ENCODE data around the gene KCP. TPM values are rescaled to one million over a fixed set of nuclear protein-coding genes. Genes with fewer than 3 reads are reported as not detected.

KCP gene
- total RNA-seq, 1 experiment from 2014 or later: 5.3 TPM

GRCh38 chr7:128849804-128850490 lies 60.6 kb downstream of the KCP start:
- Histone ChIP-seq H3K27me3 (ENCODE audit: insufficient read depth, low read length) (no peaks in the 10 kb centered on the region), H3K9me3 (ENCODE audit: control insufficient read depth, low read depth, low read length) (no peaks in the 10 kb centered on the region), H3K4me1 (ENCODE audit: insufficient read depth, low read length) (no peaks in the 10 kb centered on the region), H2BK20ac (ENCODE audit: low read depth, low read length, poor library complexity, severe bottlenecking) (no peak overlapping the region), H2BK5ac (ENCODE audit: insufficient read length, low read length) (no peak overlapping the region), H4K20me1 (ENCODE audit: control insufficient read depth, insufficient read depth, insufficient read length) (no peaks in the 10 kb centered on the region), H3K9ac (ENCODE audit: extremely low read depth, insufficient read length, low read length) (no peak overlapping the region), H3K56ac (ENCODE audit: insufficient read length, low read depth, low read length) (no peak overlapping the region), H3K27ac (ENCODE audit: insufficient read length, low read depth, low read length) (no peak overlapping the region), H3K79me1 (ENCODE audit: insufficient read depth, low read depth, low read length, poor library complexity, severe bottlenecking) (no peaks in the 10 kb centered on the region), H3K14ac (ENCODE audit: insufficient read depth, low read length) (no peak overlapping the region), H3T11ph (ENCODE audit: low read length) (no peak overlapping the region), H3K23me2 (ENCODE audit: insufficient read length, low read depth, low read length, poor library complexity, severe bottlenecking) (no peaks in the 10 kb centered on the region), H2BK15ac (ENCODE audit: low read depth, low read length) (no peak overlapping the region), H3K23ac (ENCODE audit: insufficient read length, low read depth, low read length) (no peak overlapping the region), H2BK12ac (ENCODE audit: insufficient read length, low read depth, low read length) (no peak overlapping the region), H3K4me2 (ENCODE audit: insufficient read depth, insufficient read length, low read length) (no peak overlapping the region), H3K4ac (ENCODE audit: low read depth, low read length) (no peak overlapping the region), H4K91ac (ENCODE audit: insufficient read length, low read depth, low read length) (no peak overlapping the region), H4K5ac (ENCODE audit: insufficient read length, low read depth, low read length) (no peak overlapping the region), H3K18ac (ENCODE audit: insufficient read length, low read depth, low read length) (no peak overlapping the region), H2AFZ (ENCODE audit: low read length) (no peak overlapping the region), H2BK120ac (ENCODE audit: low read depth, low read length, poor library complexity, severe bottlenecking) (no peak overlapping the region), H4K8ac (replicated peaks; ENCODE audit: insufficient read length, low read depth, low read length) (no peak overlapping the region), H2AK5ac (ENCODE audit: insufficient read length, low read length) (no peak overlapping the region), H3K79me2 (ENCODE audit: insufficient read depth, low read length) (no peaks in the 10 kb centered on the region)
- Mint-ChIP-seq H3K27ac (no peak overlapping the region; a peak in 1 of 7 replicates), H3K4me3 (no peak overlapping the region), H3K36me3 (ENCODE audit: insufficient read depth in 1 of 3, low read depth in 3 of 3) (peaks cover 0 to 7% (median 0%) of the 10 kb centered on the region in 3 experiments; a peak in 1 of 7 replicates), H3K4me1 (no peaks in the 10 kb centered on the region), H3K9me3 (no peaks in the 10 kb centered on the region), H3K27me3 (ENCODE audit: low read depth) (no peaks in the 10 kb centered on the region)
- TF ChIP-seq, protein P1, sequence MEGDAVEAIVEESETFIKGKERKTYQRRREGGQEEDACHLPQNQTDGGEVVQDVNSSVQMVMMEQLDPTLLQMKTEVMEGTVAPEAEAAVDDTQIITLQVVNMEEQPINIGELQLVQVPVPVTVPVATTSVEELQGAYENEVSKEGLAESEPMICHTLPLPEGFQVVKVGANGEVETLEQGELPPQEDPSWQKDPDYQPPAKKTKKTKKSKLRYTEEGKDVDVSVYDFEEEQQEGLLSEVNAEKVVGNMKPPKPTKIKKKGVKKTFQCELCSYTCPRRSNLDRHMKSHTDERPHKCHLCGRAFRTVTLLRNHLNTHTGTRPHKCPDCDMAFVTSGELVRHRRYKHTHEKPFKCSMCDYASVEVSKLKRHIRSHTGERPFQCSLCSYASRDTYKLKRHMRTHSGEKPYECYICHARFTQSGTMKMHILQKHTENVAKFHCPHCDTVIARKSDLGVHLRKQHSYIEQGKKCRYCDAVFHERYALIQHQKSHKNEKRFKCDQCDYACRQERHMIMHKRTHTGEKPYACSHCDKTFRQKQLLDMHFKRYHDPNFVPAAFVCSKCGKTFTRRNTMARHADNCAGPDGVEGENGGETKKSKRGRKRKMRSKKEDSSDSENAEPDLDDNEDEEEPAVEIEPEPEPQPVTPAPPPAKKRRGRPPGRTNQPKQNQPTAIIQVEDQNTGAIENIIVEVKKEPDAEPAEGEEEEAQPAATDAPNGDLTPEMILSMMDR (conservative IDR thresholded peaks at IDR 0.05): no peak
- DNase-seq: no peak
- WGBS (ENCODE audit: extremely low coverage, insufficient read length, low lambda C conversion rate): no CpG with 5 or more reads among the region's 18 CpGs
